Transverse colon (tissue), 4 donors: ENCODE results near the gene FAM13A. TPM values are rescaled to one million over a fixed set of nuclear protein-coding genes. Genes with fewer than 3 reads are reported as not detected.

Experiments used
- DNase-seq: peaks from one replicate; pipeline ENCODE4 v3.0.0-alpha.2; 2019
- H3K27ac ChIP-seq, 4 donors: fragments of 200-600 bp; sonication (generic); 2 replicates each; pipeline ENCODE4 v1.5.1; 2016 to 2018; ENCODE audit warnings: inconsistent platforms in 4 of 4
- H3K27me3 ChIP-seq: fragments of 200-600 bp; sonication (generic); 2 replicates; pipeline ENCODE4 v1.5.1; 2017; ENCODE audit warnings: inconsistent platforms
- H3K36me3 ChIP-seq, 4 donors: fragments of 200-600 bp; sonication (generic); 2 replicates each; pipeline ENCODE4 v1.5.1; 2017 to 2019; ENCODE audit warnings: inconsistent platforms in 4 of 4
- H3K4me1 ChIP-seq, 4 donors: fragments of 200-600 bp; sonication (generic); 2 replicates each; pipeline ENCODE4 v1.5.1; 2017 to 2020; ENCODE audit warnings: inconsistent platforms in 4 of 4
- H3K4me3 ChIP-seq, 4 donors: fragments of 200-600 bp; sonication (generic); 1 replicate in 1 of 4; 2 replicates in 3 of 4; pipeline versions ENCODE4 v1.5.1 to v1.6.1; 2017 to 2019; ENCODE audit warnings: inconsistent platforms in 4 of 4
- H3K9me3 ChIP-seq, 2 donors: fragments of 200-600 bp; sonication (generic); 2 replicates each; pipeline ENCODE4 v1.5.1; 2017 to 2019; ENCODE audit warnings: inconsistent platforms in 2 of 2
- EP300 ChIP-seq: sonication (generic); formaldehyde crosslinking; IDR thresholded peaks from one replicate; pipeline ENCODE4 v1.6.1; 2017; ENCODE audit warnings: antibody characterized with exemption, low read depth
- POLR2A ChIP-seq: fragments of 450-650 bp; IDR thresholded peaks from one replicate; pipeline ENCODE4 v1.6.1; 2016; ENCODE audit warnings: antibody characterized with exemption, mild to moderate bottlenecking, moderate library complexity
- POLR2AphosphoS5 ChIP-seq, 3 donors: sonication (generic); formaldehyde crosslinking; IDR thresholded peaks; one replicate each; pipeline ENCODE4 v1.6.1; 2016; ENCODE audit warnings: antibody characterized with exemption in 3 of 3
- WGBS, 2 donors: methylation state at CpG; one replicate each; pipeline ENCODE4 v1.1.5; 2018; ENCODE audit warnings: low coverage in 1 of 2; 5-methylcytosine and 5-hydroxymethylcytosine counted together
- in situ Hi-C, 4 donors: fragments of 200-750 bp; cut with MboI; loops; one replicate each; pipeline versions ENCODE4 v1.15.0 to v1.15.1; 2017; ENCODE audit warnings: low sequenced_read_pairs in 3 of 4, low pct_ligation_motif_present in 1 of 4, low pct_unique_long_range_greater_than_20kb in 1 of 4
- intact Hi-C: fragments of 100-400 bp; cut with DNase I; formaldehyde crosslinking; loops from one replicate; pipeline ENCODE4 v1.15.1; 2023; ENCODE audit warnings: low total_unique reads
- total RNA-seq, 4 donors: library from RNA; depleted of rRNA; stranded (reverse); fragments of >200 nt; gene quantifications; one replicate each; pipeline ENCODE4 v1.1.0, GENCODE V29; 2016
- TF ChIP-seq, protein P1 (sequence below), 5 experiments: fragments of 200-600 bp in 3 of 5; fragments of 450-650 bp in 2 of 5; sonication (generic) in 3 of 5; IDR thresholded peaks; 1 replicate in 2 of 5; 2 replicates in 3 of 5; pipeline ENCODE4 v1.5.1; 2016 to 2017; ENCODE audit warnings: antibody characterized with exemption in 5 of 5, inconsistent platforms in 3 of 5, mild to moderate bottlenecking in 2 of 5, moderate library complexity in 1 of 5

FAM13A gene
- total RNA-seq, 4 donors from 2014 or later = 57.6 to 88.6 (median 67.6) TPM

DNA sequence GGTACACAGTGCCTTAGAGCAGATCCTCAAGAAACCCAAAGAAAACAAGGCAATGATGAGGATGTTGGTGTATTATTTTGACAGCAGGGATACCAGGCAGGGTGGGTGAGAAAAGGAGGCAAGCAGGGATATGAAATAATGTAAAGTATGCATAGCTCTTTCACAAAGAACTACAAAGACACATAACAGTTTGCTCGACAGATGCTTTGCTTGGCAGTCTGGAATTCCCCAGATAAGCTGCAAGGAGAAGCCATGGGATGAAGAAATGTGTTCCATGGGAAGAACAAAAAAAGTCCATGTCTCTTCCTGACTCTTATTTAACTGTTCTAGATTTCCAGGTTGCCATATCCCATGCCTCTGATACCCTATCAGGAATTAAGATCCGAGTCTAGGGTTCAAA, 75.4 kb downstream of the FAM13A start:
- no peak for DNase-seq
- no peaks in the 10 kb centered on the region for H3K9me3 ChIP-seq
- no peak for TF ChIP-seq POLR2A
- no peak for TF ChIP-seq POLR2AphosphoS5 (IDR thresholded peaks at IDR 0.05)
- TF ChIP-seq EP300 = no peak
- TF ChIP-seq, protein P1, sequence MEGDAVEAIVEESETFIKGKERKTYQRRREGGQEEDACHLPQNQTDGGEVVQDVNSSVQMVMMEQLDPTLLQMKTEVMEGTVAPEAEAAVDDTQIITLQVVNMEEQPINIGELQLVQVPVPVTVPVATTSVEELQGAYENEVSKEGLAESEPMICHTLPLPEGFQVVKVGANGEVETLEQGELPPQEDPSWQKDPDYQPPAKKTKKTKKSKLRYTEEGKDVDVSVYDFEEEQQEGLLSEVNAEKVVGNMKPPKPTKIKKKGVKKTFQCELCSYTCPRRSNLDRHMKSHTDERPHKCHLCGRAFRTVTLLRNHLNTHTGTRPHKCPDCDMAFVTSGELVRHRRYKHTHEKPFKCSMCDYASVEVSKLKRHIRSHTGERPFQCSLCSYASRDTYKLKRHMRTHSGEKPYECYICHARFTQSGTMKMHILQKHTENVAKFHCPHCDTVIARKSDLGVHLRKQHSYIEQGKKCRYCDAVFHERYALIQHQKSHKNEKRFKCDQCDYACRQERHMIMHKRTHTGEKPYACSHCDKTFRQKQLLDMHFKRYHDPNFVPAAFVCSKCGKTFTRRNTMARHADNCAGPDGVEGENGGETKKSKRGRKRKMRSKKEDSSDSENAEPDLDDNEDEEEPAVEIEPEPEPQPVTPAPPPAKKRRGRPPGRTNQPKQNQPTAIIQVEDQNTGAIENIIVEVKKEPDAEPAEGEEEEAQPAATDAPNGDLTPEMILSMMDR (IDR thresholded peaks at IDR 0.05) = no peak
- intact Hi-C loops (no loop called here), in situ Hi-C loops (no loop called here)
- H3K4me1 ChIP-seq = peaks cover 0 to 6% (median 5%) of the 10 kb centered on the region in 4 donors
- H3K36me3 ChIP-seq = no peaks in the 10 kb centered on the region
- no peaks in the 10 kb centered on the region for H3K27me3 ChIP-seq
- no peak overlapping the region for H3K27ac ChIP-seq
- H3K4me3 ChIP-seq = no peak overlapping the region
- WGBS, 2 donors = 92 to 100% methylated on average over 2 of the region's 2 CpGs

DNA sequence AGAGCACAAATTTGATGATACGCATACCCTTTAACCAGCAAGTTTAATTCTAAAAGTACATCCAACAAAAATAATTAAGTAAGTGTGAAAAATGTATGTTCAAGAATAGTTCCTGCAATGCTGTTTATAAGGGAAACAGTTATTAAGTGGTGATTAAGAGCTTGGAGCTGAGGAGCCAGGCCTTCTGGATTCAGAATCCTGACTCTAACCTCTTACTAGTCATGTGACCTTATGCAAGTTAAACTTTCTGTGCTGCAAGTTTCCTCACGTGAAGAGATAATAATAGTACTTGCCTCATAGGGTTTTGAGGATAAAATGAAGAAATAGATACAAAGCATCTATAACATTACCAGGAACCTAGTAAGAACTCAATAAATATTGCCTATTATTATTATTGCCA, 77.7 kb downstream of the FAM13A start:
- no peak overlapping the region for H3K27ac ChIP-seq
- H3K27me3 ChIP-seq = no peaks in the 10 kb centered on the region
- WGBS, 2 donors = 75 to 78% methylated on average over 2 of the region's 2 CpGs
- in situ Hi-C loops = loop anchor here in 1 of 4 donors (10.0 kb wide), 1 partner anchor 56 kb away; no protein-coding TSS in a partner anchor
- no peak for DNase-seq
- H3K9me3 ChIP-seq = no peaks in the 10 kb centered on the region
- no peak for TF ChIP-seq POLR2A
- TF ChIP-seq, protein P1 (IDR thresholded peaks at IDR 0.05) = no peak
- no peak for TF ChIP-seq EP300
- H3K4me1 ChIP-seq = peaks cover 0 to 12% (median 9%) of the 10 kb centered on the region in 4 donors
- H3K36me3 ChIP-seq = no peaks in the 10 kb centered on the region
- no peak overlapping the region for H3K4me3 ChIP-seq
- intact Hi-C loops = no loop called here

DNA sequence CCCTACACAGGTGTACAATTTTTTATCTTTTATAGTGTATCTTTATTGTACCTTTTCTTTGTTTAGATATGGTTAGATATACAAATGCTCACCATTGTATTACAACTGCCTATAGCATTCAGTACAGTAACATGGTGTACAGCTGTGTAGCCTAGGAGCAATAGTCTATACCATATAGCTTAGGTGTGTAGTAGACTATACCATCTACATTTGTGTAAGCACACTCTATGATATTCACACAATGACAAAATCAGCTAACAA, 80.3 kb downstream of the FAM13A start:
- no peak overlapping the region for H3K4me3 ChIP-seq
- no peak for DNase-seq
- no peaks in the 10 kb centered on the region for H3K27me3 ChIP-seq
- TF ChIP-seq EP300 (no peak), POLR2A (no peak), POLR2AphosphoS5 (IDR thresholded peaks at IDR 0.05) (no peak)
- TF ChIP-seq, protein P1 (IDR thresholded peaks at IDR 0.05) = no peak
- H3K36me3 ChIP-seq = no peaks in the 10 kb centered on the region
- in situ Hi-C loops = loop anchor here in 1 of 4 donors (10.0 kb wide), 1 partner anchor 58 kb away; no protein-coding TSS in a partner anchor
- intact Hi-C loops = no loop called here
- H3K27ac ChIP-seq = peak overlapping the region in 1 of 4 donors; percentile 33
- H3K9me3 ChIP-seq = no peaks in the 10 kb centered on the region
- peaks cover 0 to 12% (median 9%) of the 10 kb centered on the region in 4 donors for H3K4me1 ChIP-seq

DNA sequence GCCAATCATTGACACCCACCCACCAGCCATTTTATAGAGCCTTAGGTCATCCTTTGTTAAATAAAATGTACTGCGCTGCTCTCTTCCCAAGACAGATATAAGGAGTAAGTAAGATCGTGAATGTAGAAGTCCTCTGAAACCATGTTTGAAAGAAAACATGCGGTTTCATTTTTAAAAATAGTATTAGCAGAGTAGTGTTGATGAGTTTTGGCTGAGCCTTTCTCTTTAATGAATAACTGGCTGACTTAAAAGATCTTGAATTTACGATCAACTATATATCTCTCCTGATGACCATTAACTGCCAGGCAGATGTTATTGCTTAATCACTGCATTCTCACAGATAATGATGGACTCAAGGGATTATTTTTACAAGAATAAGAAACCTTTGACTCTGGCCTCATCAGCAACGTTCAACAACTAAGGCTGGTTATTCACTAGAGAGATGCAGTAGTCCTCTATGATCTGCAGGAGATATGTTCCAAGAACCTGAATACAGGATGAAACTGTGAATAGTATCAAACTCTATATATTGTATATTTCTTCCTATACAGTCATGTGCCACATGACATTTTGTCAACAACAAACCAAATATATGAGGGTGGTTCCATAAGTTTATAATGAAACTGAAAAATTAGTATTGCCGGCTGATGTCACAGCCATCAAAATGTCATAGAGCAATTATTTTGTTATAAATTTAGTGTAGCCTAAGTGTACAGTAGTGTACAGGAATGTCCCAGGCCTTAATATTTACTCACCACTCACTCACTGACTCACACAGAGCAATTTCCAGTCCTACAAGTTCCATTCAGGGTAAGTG, 80.8 kb downstream of the FAM13A start:
- intact Hi-C loops = no loop called here
- no peak for DNase-seq

More for the DNA sequence above, 80.8 kb downstream of the FAM13A start:
- Histone ChIP-seq H3K36me3 (no peaks in the 10 kb centered on the region), H3K27me3 (no peaks in the 10 kb centered on the region), H3K4me3 (no peak overlapping the region), H3K27ac (peak overlapping the region in 2 of 4 donors; percentile 31 to 46), H3K9me3 (no peaks in the 10 kb centered on the region), H3K4me1 (peaks cover 0 to 12% (median 9%) of the 10 kb centered on the region in 4 donors)
- WGBS, 2 donors = 68 to 81% methylated on average over 5 to 6 of the region's 6 CpGs
- in situ Hi-C loops = loop anchor here in 1 of 4 donors (10.0 kb wide), 1 partner anchor 59 kb away; no protein-coding TSS in a partner anchor
- TF ChIP-seq EP300 (no peak), POLR2AphosphoS5 (IDR thresholded peaks at IDR 0.05) (no peak), POLR2A (no peak)
- TF ChIP-seq, protein P1 (IDR thresholded peaks at IDR 0.05) = no peak
